GM23338 (cell line): ENCODE data around the gene CALCR. TPM values are rescaled to one million over a fixed set of nuclear protein-coding genes. Genes with fewer than 3 reads are reported as not detected.

Experiments
- ATAC-seq: fragments of 200-7000 bp; cut with Tn5 transposase; 3 replicates; pipeline ENCODE4 v1.9.1; 2020
- DNase-seq: peaks from one replicate; pipeline ENCODE4 v3.0.0-alpha.2; 2015; ENCODE audit warnings: low spot score
- H2AFZ ChIP-seq: fragments of 200-600 bp; sonication (generic); 2 replicates; pipeline ENCODE4 v1.8.0; 2016; ENCODE audit warnings: antibody characterized with exemption, mild to moderate bottlenecking, moderate library complexity
- H3F3A ChIP-seq: fragments of 200-600 bp; sonication (generic); replicated peaks from 2 replicates; pipeline ENCODE4 v1.8.0; 2017; ENCODE audit warnings: antibody characterized with exemption, mixed run types, low read depth
- H3K27ac ChIP-seq: fragments of 200-600 bp; sonication (generic); 2 replicates; pipeline ENCODE4 v1.6.1; 2016; ENCODE audit warnings: low read depth
- H3K27me3 ChIP-seq: fragments of 200-600 bp; sonication (generic); 2 replicates; pipeline ENCODE4 v1.8.0; 2016; ENCODE audit warnings: mild to moderate bottlenecking, mixed run types, moderate library complexity; ENCODE audit not compliant: insufficient read depth
- H3K36me3 ChIP-seq: fragments of 200-600 bp; sonication (generic); 2 replicates; pipeline ENCODE4 v1.8.0; 2016; ENCODE audit warnings: mild to moderate bottlenecking; ENCODE audit not compliant: insufficient read depth
- H3K4me1 ChIP-seq: fragments of 200-600 bp; sonication (generic); 2 replicates; pipeline ENCODE4 v1.8.0; 2016; ENCODE audit warnings: mild to moderate bottlenecking, moderate library complexity; ENCODE audit not compliant: insufficient read depth
- H3K4me2 ChIP-seq: fragments of 200-600 bp; sonication (generic); 2 replicates; pipeline ENCODE4 v1.7.1; 2017; ENCODE audit warnings: mixed run types
- H3K4me3 ChIP-seq: fragments of 200-600 bp; sonication (generic); 2 replicates; pipeline ENCODE4 v1.6.1; 2016; ENCODE audit warnings: mixed run types
- H3K79me2 ChIP-seq: fragments of 200-600 bp; sonication (generic); replicated peaks from 2 replicates; pipeline ENCODE4 v1.8.0; 2017; ENCODE audit warnings: mild to moderate bottlenecking; ENCODE audit not compliant: insufficient read depth
- H3K9me2 ChIP-seq: fragments of 200-600 bp; sonication (generic); 2 replicates; pipeline ENCODE4 v1.8.0; 2017; ENCODE audit not compliant: insufficient read depth
- H4K20me1 ChIP-seq: fragments of 200-600 bp; sonication (generic); replicated peaks from 2 replicates; pipeline ENCODE4 v1.8.0; 2017; ENCODE audit warnings: mild to moderate bottlenecking; ENCODE audit not compliant: insufficient read depth
- H3K27ac Mint-ChIP-seq: 2 replicates; pipeline ENCODE4 v1.8.0; 2020; ENCODE audit warnings: inconsistent platforms, mild to moderate bottlenecking, moderate library complexity, mixed read lengths
- H3K27me3 Mint-ChIP-seq: 3 replicates; pipeline ENCODE4 v1.8.0; 2022; ENCODE audit warnings: low read depth, mild to moderate bottlenecking, moderate library complexity, mixed read lengths, inconsistent platforms; ENCODE audit not compliant: insufficient read depth, poor library complexity
- H3K36me3 Mint-ChIP-seq: 3 replicates; pipeline ENCODE4 v1.8.0; 2021; ENCODE audit warnings: low read depth, mild to moderate bottlenecking, inconsistent platforms, moderate library complexity, mixed read lengths
- H3K4me1 Mint-ChIP-seq: 3 replicates; pipeline ENCODE4 v1.8.0; 2020; ENCODE audit warnings: mild to moderate bottlenecking, inconsistent platforms, mixed read lengths
- H3K4me3 Mint-ChIP-seq: 3 replicates; pipeline ENCODE4 v1.8.0; 2021; ENCODE audit warnings: moderate library complexity, mild to moderate bottlenecking, inconsistent platforms, mixed read lengths
- H3K9me3 Mint-ChIP-seq: 3 replicates; pipeline ENCODE4 v1.8.0; 2020; ENCODE audit warnings: moderate library complexity, mild to moderate bottlenecking, inconsistent platforms, mixed read lengths
- CREB1 ChIP-seq: fragments of 250-450 bp; sonication (Bioruptor Pico); IDR thresholded peaks from 2 replicates; pipeline ENCODE4 v1.5.0; 2020; ENCODE audit warnings: low read depth, mild to moderate bottlenecking, moderate library complexity
- ETS1 ChIP-seq: IDR thresholded peaks from 2 replicates; pipeline ENCODE4 v1.6.1; 2016; ENCODE audit warnings: antibody characterized with exemption
- EZH2 ChIP-seq: fragments of 200-600 bp; sonication (generic); IDR thresholded peaks from one replicate; pipeline ENCODE4 v1.8.0; 2017; ENCODE audit warnings: antibody characterized with exemption, mild to moderate bottlenecking, low read depth; ENCODE audit not compliant: unreplicated experiment
- EZH2phosphoT487 ChIP-seq: fragments of 200-600 bp; sonication (generic); IDR thresholded peaks from one replicate; pipeline ENCODE4 v1.8.1; 2018; ENCODE audit warnings: antibody characterized with exemption; ENCODE audit not compliant: unreplicated experiment
- JUNB ChIP-seq: IDR thresholded peaks from one replicate; pipeline ENCODE4 v1.6.1; 2016; ENCODE audit warnings: antibody characterized with exemption; ENCODE audit not compliant: unreplicated experiment
- NANOG ChIP-seq: IDR thresholded peaks from 2 replicates; pipeline ENCODE4 v1.6.1; 2016; ENCODE audit warnings: antibody characterized with exemption, borderline replicate concordance
- POLR2AphosphoS5 ChIP-seq: IDR thresholded peaks from 2 replicates; pipeline ENCODE4 v1.6.1; 2016; ENCODE audit warnings: antibody characterized with exemption, low read depth
- REST ChIP-seq: IDR thresholded peaks from one replicate; pipeline ENCODE4 v1.6.1; 2018; ENCODE audit warnings: antibody characterized with exemption; ENCODE audit not compliant: unreplicated experiment
- STAT1 ChIP-seq: IDR thresholded peaks from one replicate; pipeline ENCODE4 v1.6.1; 2016; ENCODE audit warnings: antibody characterized with exemption; ENCODE audit not compliant: unreplicated experiment
- ZNF114 ChIP-seq: fragments of 250-450 bp; sonication (Bioruptor Pico); IDR thresholded peaks from 2 replicates; pipeline ENCODE4 v1.5.0; 2020; ENCODE audit warnings: mild to moderate bottlenecking, moderate library complexity
- ZNF331 ChIP-seq: fragments of 250-450 bp; sonication (Bioruptor Pico); IDR thresholded peaks from 2 replicates; pipeline ENCODE4 v1.5.0; 2020; ENCODE audit warnings: low read depth, mild to moderate bottlenecking, moderate library complexity
- polyA plus RNA-seq: library from polyadenylated mRNA; unstranded; fragments of >200 nt; fragmentation: Nextera tagmentation; extraction: Ambion mirVana; gene quantifications from 2 replicates; pipeline ENCODE4 v1.2.1, GENCODE V29; 2016
- total RNA-seq: library from RNA; depleted of rRNA; stranded (reverse); fragments of >200 nt; shearing (Covaris generic); gene quantifications from 2 replicates; pipeline ENCODE4 v1.2.3, GENCODE V29; 2014
- TF ChIP-seq, protein P1 (sequence below), 2 experiments: fragments of 200-600 bp in 1 of 2; sonication (generic) in 1 of 2; conservative IDR thresholded peaks; 2 replicates each; pipeline versions ENCODE4 v1.5.1 to v1.6.1; 2016 to 2017; ENCODE audit warnings: antibody characterized with exemption in 2 of 2, low read depth in 2 of 2, mild to moderate bottlenecking in 2 of 2, moderate library complexity in 1 of 2
- TF ChIP-seq, protein P2 (sequence below): fragments of 250-450 bp; sonication (Bioruptor Pico); IDR thresholded peaks from 2 replicates; pipeline ENCODE4 v1.5.0; 2020; ENCODE audit warnings: mild to moderate bottlenecking, moderate library complexity

The CALCR gene
- total and polyA plus RNA-seq, 2 experiments from 2014 or later = 0.32 to 1.6 TPM

- no peaks in the 10 kb centered on the region for H3K36me3 ChIP-seq
- TF ChIP-seq STAT1 (no peak), NANOG (no peak), POLR2AphosphoS5 (no peak), JUNB (no peak), EZH2 (no peak), EZH2phosphoT487 (no peak), ZNF114 (no peak), ZNF331 (CRISPR knock-in tag) (no peak), REST (no peak), ETS1 (no peak), CREB1 (CRISPR knock-in tag) (no peak)
- TF ChIP-seq, protein P1, sequence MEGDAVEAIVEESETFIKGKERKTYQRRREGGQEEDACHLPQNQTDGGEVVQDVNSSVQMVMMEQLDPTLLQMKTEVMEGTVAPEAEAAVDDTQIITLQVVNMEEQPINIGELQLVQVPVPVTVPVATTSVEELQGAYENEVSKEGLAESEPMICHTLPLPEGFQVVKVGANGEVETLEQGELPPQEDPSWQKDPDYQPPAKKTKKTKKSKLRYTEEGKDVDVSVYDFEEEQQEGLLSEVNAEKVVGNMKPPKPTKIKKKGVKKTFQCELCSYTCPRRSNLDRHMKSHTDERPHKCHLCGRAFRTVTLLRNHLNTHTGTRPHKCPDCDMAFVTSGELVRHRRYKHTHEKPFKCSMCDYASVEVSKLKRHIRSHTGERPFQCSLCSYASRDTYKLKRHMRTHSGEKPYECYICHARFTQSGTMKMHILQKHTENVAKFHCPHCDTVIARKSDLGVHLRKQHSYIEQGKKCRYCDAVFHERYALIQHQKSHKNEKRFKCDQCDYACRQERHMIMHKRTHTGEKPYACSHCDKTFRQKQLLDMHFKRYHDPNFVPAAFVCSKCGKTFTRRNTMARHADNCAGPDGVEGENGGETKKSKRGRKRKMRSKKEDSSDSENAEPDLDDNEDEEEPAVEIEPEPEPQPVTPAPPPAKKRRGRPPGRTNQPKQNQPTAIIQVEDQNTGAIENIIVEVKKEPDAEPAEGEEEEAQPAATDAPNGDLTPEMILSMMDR (conservative IDR thresholded peaks at IDR 0.05; ENCODE audit: low read depth in 2 of 2) = no peak
- TF ChIP-seq, protein P2, sequence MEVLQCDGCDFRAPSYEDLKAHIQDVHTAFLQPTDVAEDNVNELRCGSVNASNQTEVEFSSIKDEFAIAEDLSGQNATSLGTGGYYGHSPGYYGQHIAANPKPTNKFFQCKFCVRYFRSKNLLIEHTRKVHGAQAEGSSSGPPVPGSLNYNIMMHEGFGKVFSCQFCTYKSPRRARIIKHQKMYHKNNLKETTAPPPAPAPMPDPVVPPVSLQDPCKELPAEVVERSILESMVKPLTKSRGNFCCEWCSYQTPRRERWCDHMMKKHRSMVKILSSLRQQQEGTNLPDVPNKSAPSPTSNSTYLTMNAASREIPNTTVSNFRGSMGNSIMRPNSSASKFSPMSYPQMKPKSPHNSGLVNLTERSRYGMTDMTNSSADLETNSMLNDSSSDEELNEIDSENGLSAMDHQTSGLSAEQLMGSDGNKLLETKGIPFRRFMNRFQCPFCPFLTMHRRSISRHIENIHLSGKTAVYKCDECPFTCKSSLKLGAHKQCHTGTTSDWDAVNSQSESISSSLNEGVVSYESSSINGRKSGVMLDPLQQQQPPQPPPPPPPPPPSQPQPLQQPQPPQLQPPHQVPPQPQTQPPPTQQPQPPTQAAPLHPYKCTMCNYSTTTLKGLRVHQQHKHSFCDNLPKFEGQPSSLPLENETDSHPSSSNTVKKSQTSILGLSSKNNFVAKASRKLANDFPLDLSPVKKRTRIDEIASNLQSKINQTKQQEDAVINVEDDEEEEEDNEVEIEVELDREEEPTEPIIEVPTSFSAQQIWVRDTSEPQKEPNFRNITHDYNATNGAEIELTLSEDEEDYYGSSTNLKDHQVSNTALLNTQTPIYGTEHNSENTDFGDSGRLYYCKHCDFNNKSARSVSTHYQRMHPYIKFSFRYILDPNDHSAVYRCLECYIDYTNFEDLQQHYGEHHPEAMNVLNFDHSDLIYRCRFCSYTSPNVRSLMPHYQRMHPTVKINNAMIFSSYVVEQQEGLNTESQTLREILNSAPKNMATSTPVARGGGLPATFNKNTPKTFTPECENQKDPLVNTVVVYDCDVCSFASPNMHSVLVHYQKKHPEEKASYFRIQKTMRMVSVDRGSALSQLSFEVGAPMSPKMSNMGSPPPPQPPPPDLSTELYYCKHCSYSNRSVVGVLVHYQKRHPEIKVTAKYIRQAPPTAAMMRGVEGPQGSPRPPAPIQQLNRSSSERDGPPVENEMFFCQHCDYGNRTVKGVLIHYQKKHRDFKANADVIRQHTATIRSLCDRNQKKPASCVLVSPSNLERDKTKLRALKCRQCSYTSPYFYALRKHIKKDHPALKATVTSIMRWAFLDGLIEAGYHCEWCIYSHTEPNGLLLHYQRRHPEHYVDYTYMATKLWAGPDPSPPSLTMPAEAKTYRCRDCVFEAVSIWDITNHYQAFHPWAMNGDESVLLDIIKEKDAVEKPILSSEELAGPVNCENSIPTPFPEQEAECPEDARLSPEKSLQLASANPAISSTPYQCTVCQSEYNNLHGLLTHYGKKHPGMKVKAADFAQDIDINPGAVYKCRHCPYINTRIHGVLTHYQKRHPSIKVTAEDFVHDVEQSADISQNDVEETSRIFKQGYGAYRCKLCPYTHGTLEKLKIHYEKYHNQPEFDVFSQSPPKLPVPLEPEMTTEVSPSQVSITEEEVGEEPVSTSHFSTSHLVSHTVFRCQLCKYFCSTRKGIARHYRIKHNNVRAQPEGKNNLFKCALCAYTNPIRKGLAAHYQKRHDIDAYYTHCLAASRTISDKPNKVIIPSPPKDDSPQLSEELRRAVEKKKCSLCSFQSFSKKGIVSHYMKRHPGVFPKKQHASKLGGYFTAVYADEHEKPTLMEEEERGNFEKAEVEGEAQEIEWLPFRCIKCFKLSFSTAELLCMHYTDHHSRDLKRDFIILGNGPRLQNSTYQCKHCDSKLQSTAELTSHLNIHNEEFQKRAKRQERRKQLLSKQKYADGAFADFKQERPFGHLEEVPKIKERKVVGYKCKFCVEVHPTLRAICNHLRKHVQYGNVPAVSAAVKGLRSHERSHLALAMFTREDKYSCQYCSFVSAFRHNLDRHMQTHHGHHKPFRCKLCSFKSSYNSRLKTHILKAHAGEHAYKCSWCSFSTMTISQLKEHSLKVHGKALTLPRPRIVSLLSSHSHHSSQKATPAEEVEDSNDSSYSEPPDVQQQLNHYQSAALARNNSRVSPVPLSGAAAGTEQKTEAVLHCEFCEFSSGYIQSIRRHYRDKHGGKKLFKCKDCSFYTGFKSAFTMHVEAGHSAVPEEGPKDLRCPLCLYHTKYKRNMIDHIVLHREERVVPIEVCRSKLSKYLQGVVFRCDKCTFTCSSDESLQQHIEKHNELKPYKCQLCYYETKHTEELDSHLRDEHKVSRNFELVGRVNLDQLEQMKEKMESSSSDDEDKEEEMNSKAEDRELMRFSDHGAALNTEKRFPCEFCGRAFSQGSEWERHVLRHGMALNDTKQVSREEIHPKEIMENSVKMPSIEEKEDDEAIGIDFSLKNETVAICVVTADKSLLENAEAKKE (CRISPR knock-in tag) = no peak
- peaks cover 9% of the 10 kb centered on the region for H3K4me1 ChIP-seq
- Mint-ChIP-seq H3K4me1 (peaks cover 4% of the 10 kb centered on the region; the same call in 1 of the 3 replicates), H3K27me3 (peaks cover 2% of the 10 kb centered on the region), H3K36me3 (no peaks in the 10 kb centered on the region), H3K4me3 (no peak overlapping the region), H3K9me3 (no peaks in the 10 kb centered on the region), H3K27ac (no peak overlapping the region)
- DNase-seq = no peak
- H3F3A ChIP-seq = no peaks in the 10 kb centered on the region
- no peaks in the 10 kb centered on the region; the same call in 1 of the 2 replicates for H3K9me2 ChIP-seq
- no peaks in the 10 kb centered on the region for H3K79me2 ChIP-seq
- H3K27me3 ChIP-seq = no peaks in the 10 kb centered on the region
- H3K4me2 ChIP-seq = no peak overlapping the region
- H4K20me1 ChIP-seq = no peaks in the 10 kb centered on the region
- no peak for ATAC-seq
- H3K4me3 ChIP-seq = no peak overlapping the region
- H2AFZ ChIP-seq = no peak overlapping the region
- no peak overlapping the region for H3K27ac ChIP-seq
Observed at GRCh38 chr7:93448176-93448575, 126.3 kb downstream of the CALCR start.
